ENCODE measurements around the gene PNKP.

PNKP gene

DNA sequence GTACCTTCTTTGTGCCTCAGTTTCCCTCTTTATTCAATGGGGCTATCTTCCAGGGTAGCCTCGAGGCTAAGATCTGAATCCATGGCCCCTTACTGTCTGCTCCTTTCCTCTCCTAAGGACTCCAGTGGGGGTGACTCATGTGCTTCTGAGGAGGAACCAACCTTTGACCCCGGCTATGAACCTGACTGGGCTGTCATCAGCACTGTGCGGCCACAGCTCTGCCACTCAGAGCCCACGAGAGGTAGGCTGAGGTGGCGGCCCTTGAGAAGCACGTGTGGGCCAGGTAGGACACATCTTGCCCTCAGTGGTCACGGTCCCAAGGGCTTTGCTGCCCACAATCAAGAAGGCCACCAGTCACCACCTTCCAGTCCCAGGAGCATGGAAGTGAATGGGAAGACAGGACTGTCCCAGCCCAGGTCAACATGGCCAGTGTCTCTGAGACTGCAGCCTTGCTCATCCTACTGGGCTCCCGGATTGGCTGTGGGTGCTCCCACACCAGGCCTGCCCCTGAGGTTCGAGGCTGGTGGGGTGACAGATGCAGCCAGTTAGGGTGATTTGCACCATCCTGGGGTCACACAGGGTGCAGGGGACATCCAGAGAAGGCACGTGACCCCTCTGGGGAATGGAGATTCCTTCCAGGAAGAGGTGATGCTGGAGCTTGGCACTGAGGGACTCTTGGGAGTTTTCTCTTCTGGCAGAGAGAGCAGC lies 12.9 kb upstream of the PNKP start:
- Histone ChIP-seq H3K4me3 (ENCODE audit: low read depth, low read length) (no peak overlapping the region), H3K4me1 (ENCODE audit: control insufficient read depth, insufficient read depth, low read length) (peaks cover 8% of the 10 kb centered on the region), H3K9me3 (ENCODE audit: control insufficient read depth, insufficient read depth, low read depth, low read length) (no peaks in the 10 kb centered on the region), H3K36me3 (ENCODE audit: control insufficient read depth in 2 of 2, insufficient read depth in 1 of 2, low read length in 2 of 2) (peaks cover 7 to 62% of the 10 kb centered on the region in 2 experiments; a peak in 2 of 3 replicates), H3K27ac (ENCODE audit: extremely low read depth, low read depth, low read length) (no peak overlapping the region)
- ChIA-PET CTCF (interaction anchor here (0.6 to 0.7 kb wide), 2 partner anchors 378 to 738 kb away, joined by 3 to 4 read pairs; no protein-coding TSS in a partner anchor), POLR2A (interaction anchor here (0.7 to 1.2 kb wide), 3 partner anchors 12 to 34 kb away, joined by 3 to 4 read pairs (median 4); no protein-coding TSS in a partner anchor)
- TF ChIP-seq ZNF292 (tag by site-specific recombination; IDR thresholded peaks at IDR 0.05; ENCODE audit: borderline replicate concordance, low read depth) (no peak), ZNF19 (tag by site-specific recombination; IDR thresholded peaks at IDR 0.05; ENCODE audit: low read depth) (no peak), ZNF211 (tag by site-specific recombination; IDR thresholded peaks at IDR 0.05; ENCODE audit: low read depth) (no peak)
- TF ChIP-seq, protein P1, sequence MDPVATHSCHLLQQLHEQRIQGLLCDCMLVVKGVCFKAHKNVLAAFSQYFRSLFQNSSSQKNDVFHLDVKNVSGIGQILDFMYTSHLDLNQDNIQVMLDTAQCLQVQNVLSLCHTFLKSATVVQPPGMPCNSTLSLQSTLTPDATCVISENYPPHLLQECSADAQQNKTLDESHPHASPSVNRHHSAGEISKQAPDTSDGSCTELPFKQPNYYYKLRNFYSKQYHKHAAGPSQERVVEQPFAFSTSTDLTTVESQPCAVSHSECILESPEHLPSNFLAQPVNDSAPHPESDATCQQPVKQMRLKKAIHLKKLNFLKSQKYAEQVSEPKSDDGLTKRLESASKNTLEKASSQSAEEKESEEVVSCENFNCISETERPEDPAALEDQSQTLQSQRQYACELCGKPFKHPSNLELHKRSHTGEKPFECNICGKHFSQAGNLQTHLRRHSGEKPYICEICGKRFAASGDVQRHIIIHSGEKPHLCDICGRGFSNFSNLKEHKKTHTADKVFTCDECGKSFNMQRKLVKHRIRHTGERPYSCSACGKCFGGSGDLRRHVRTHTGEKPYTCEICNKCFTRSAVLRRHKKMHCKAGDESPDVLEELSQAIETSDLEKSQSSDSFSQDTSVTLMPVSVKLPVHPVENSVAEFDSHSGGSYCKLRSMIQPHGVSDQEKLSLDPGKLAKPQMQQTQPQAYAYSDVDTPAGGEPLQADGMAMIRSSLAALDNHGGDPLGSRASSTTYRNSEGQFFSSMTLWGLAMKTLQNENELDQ (tag by site-specific recombination; IDR thresholded peaks at IDR 0.05; ENCODE audit: low read depth): no peak

DNA sequence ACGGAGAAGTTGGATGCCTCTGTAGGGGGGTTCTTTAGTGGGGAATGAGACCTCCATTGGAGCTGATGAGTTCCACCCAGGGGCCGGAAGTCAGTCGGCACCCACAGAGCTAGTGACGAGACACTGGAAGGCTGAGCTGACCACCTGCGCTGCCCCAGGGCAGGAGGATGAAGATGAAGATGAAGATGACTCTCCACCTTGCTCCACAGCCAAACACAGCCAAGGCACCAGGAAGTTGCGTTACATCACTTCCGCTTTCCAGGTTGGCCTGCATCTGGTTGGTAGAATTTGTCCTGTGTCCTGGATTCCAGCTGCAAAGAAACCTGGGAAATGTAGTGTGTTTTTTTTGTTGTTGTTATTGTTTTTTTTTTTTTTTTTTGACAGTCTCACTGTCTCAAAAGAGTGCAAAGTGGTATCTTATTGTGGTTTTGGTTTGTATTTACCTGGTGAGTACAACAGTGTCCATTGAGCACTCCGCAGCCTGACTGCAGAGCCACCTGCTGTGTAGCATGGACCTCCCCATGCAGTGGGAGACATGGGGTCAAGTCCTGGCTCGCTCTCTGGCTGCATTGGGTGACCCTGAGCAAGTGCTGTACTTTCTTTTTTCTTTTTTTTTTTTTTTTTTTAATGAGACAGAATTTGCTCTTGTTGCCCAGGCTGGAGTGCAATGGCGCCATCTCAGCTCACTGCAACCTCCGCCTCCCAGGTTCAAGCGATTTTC lies 12.0 kb upstream of the PNKP start:
- no peak overlapping the region for H3K27ac ChIP-seq (ENCODE audit: extremely low read depth, low read depth, low read length)
- peaks cover 3 to 60% of the 10 kb centered on the region in 2 experiments; a peak in 2 of 3 replicates for H3K36me3 ChIP-seq (ENCODE audit: control insufficient read depth in 2 of 2, insufficient read depth in 1 of 2, low read length in 2 of 2)
- ChIA-PET CTCF (interaction anchor here (0.5 to 0.8 kb wide), 3 partner anchors 39 to 194 kb away, joined by 3 to 4 read pairs (median 3); no protein-coding TSS in a partner anchor), POLR2A (interaction anchor here (0.5 to 1.0 kb wide), 6 partner anchors 9 to 113 kb away, joined by 3 to 6 read pairs (median 3); partner anchors contain the start of genes AP2A1, ATF5 and NUP62)
- H3K4me1 ChIP-seq (ENCODE audit: control insufficient read depth, insufficient read depth, low read length): peaks cover 9% of the 10 kb centered on the region
- no peaks in the 10 kb centered on the region for H3K9me3 ChIP-seq (ENCODE audit: control insufficient read depth, insufficient read depth, low read depth, low read length)
- no peak overlapping the region for H3K4me3 ChIP-seq (ENCODE audit: low read depth, low read length)
- TF ChIP-seq SP2 (tag by site-specific recombination; IDR thresholded peaks at IDR 0.05) (peak; percentile 40), ZNF133 (tag by site-specific recombination; IDR thresholded peaks at IDR 0.05) (no peak), ZNF354C (tag by site-specific recombination; IDR thresholded peaks at IDR 0.05; ENCODE audit: borderline replicate concordance, low read depth) (no peak), ZNF768 (tag by site-specific recombination; IDR thresholded peaks at IDR 0.05) (no peak), ZNF394 (tag by site-specific recombination; IDR thresholded peaks at IDR 0.05; ENCODE audit: borderline replicate concordance) (no peak), ZNF623 (tag by site-specific recombination; IDR thresholded peaks at IDR 0.05) (no peak), ZBTB1 (tag by site-specific recombination; IDR thresholded peaks at IDR 0.05) (no peak), KLF7 (tag by site-specific recombination; IDR thresholded peaks at IDR 0.05; ENCODE audit: borderline replicate concordance) (no peak), ZNF2 (tag by site-specific recombination; IDR thresholded peaks at IDR 0.05) (no peak), ZNF155 (tag by site-specific recombination; IDR thresholded peaks at IDR 0.05) (no peak)
- TF ChIP-seq, protein P2, sequence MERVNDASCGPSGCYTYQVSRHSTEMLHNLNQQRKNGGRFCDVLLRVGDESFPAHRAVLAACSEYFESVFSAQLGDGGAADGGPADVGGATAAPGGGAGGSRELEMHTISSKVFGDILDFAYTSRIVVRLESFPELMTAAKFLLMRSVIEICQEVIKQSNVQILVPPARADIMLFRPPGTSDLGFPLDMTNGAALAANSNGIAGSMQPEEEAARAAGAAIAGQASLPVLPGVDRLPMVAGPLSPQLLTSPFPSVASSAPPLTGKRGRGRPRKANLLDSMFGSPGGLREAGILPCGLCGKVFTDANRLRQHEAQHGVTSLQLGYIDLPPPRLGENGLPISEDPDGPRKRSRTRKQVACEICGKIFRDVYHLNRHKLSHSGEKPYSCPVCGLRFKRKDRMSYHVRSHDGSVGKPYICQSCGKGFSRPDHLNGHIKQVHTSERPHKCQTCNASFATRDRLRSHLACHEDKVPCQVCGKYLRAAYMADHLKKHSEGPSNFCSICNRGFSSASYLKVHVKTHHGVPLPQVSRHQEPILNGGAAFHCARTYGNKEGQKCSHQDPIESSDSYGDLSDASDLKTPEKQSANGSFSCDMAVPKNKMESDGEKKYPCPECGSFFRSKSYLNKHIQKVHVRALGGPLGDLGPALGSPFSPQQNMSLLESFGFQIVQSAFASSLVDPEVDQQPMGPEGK (tag by site-specific recombination; IDR thresholded peaks at IDR 0.05): no peak
- TF ChIP-seq, protein P3, sequence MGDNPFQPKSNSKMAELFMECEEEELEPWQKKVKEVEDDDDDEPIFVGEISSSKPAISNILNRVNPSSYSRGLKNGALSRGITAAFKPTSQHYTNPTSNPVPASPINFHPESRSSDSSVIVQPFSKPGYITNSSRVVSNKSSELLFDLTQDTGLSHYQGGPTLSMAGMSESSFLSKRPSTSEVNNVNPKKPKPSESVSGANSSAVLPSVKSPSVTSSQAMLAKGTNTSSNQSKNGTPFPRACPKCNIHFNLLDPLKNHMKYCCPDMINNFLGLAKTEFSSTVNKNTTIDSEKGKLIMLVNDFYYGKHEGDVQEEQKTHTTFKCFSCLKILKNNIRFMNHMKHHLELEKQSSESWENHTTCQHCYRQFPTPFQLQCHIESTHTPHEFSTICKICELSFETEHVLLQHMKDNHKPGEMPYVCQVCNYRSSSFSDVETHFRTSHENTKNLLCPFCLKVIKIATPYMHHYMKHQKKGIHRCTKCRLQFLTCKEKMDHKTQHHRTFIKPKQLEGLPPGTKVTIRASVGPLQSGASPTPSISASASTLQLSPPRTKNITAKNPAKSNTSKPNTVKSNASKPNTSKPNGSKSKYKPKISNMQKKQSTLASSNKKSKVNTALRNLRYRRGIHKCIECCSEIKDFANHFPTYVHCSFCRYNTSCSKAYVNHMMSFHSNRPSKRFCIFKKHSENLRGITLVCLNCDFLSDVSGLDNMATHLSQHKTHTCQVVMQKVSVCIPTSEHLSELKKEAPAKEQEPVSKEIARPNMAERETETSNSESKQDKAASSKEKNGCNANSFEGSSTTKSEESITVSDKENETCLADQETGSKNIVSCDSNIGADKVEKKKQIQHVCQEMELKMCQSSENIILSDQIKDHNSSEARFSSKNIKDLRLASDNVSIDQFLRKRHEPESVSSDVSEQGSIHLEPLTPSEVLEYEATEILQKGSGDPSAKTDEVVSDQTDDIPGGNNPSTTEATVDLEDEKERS (tag by site-specific recombination; IDR thresholded peaks at IDR 0.05): no peak
- TF ChIP-seq, protein P4, sequence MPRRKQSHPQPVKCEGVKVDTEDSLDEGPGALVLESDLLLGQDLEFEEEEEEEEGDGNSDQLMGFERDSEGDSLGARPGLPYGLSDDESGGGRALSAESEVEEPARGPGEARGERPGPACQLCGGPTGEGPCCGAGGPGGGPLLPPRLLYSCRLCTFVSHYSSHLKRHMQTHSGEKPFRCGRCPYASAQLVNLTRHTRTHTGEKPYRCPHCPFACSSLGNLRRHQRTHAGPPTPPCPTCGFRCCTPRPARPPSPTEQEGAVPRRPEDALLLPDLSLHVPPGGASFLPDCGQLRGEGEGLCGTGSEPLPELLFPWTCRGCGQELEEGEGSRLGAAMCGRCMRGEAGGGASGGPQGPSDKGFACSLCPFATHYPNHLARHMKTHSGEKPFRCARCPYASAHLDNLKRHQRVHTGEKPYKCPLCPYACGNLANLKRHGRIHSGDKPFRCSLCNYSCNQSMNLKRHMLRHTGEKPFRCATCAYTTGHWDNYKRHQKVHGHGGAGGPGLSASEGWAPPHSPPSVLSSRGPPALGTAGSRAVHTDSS (tag by site-specific recombination; IDR thresholded peaks at IDR 0.05): peak; percentile 94
- TF ChIP-seq, protein P5, sequence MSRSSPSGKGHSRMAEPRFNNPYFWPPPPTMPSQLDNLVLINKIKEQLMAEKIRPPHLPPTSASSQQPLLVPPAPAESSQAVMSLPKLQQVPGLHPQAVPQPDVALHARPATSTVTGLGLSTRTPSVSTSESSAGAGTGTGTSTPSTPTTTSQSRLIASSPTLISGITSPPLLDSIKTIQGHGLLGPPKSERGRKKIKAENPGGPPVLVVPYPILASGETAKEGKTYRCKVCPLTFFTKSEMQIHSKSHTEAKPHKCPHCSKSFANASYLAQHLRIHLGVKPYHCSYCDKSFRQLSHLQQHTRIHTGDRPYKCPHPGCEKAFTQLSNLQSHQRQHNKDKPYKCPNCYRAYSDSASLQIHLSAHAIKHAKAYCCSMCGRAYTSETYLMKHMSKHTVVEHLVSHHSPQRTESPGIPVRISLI (tag by site-specific recombination; IDR thresholded peaks at IDR 0.05): peak; percentile 87

All from HEK293 (cell line).